TTC549 (cell line): Measurements from ENCODE around the gene ACBD4.

Source experiments
- FAIRE-seq: peaks from 2 replicates; lab custom pipeline; 2012; peaks lifted over from hg19 to GRCh38; lab: Jason Lieb, UNC

Gene ACBD4

GRCh38 chr17:45104497-45104896 lies 31.0 kb upstream of the ACBD4 start:
- no peak for FAIRE-seq

DNA sequence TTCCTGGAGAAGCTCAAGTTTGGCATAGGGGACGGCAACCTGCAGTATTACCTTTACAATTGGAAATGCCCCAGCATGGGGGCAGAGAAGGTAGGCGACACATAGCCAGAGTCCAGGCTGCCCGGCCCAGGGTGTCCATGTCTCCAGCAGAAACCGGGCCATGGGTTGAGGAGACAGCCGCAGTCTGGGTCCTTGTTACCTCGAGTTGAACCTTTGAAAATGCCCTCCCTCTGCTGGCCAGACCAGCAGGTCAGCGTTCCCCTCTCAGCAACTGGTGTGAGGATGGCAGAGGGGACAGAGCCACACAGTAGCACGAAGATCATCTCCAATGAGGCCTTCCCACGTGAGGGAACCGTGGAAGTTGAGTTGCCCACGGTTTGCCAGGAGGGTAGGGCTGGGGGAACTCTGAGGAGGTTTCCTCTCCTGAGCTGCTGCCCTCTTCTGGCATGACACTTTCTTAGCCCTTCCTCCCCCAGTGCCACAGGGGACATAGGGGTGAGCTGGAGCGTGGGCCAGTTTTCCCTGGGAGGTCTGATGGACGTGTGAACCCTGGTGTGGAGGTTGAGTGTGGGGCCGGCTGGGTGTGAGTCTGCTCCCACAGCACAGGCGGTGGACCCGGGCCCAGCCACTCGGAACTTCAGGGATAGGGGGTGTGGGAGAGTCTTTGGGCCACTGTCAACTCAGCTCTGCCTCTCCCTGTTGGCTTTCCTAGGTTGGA lies 30.4 kb upstream of the ACBD4 start:
- FAIRE-seq: no peak

- FAIRE-seq: no peak
Observed at GRCh38 chr17:45106096-45106495, 29.4 kb upstream of the ACBD4 start.

GRCh38 chr17:45106582-45106981 lies 28.9 kb upstream of the ACBD4 start:
- FAIRE-seq: no peak

- FAIRE-seq: no peak
Observed at GRCh38 chr17:45107293-45108010, 28.0 kb upstream of the ACBD4 start.

DNA sequence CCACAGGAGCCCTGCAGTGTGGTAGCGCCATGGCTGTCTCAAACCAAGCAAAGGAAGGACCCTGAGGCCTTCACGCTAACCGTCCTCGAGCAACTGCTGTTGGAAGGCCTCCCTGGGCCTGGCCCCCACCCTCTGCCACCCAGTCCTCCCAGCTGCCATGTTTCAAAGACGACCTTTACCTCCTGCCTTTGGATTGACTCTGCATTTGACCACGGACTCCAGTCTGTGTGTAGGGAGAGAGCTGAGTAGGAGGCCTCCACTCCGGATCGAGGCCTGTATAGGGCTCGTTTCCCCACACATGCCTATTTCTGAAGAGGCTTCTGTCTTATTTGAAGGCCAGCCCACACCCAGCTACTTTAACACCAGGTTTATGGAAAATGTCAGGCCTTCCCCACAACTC lies 27.4 kb upstream of the ACBD4 start:
- no peak for FAIRE-seq

DNA sequence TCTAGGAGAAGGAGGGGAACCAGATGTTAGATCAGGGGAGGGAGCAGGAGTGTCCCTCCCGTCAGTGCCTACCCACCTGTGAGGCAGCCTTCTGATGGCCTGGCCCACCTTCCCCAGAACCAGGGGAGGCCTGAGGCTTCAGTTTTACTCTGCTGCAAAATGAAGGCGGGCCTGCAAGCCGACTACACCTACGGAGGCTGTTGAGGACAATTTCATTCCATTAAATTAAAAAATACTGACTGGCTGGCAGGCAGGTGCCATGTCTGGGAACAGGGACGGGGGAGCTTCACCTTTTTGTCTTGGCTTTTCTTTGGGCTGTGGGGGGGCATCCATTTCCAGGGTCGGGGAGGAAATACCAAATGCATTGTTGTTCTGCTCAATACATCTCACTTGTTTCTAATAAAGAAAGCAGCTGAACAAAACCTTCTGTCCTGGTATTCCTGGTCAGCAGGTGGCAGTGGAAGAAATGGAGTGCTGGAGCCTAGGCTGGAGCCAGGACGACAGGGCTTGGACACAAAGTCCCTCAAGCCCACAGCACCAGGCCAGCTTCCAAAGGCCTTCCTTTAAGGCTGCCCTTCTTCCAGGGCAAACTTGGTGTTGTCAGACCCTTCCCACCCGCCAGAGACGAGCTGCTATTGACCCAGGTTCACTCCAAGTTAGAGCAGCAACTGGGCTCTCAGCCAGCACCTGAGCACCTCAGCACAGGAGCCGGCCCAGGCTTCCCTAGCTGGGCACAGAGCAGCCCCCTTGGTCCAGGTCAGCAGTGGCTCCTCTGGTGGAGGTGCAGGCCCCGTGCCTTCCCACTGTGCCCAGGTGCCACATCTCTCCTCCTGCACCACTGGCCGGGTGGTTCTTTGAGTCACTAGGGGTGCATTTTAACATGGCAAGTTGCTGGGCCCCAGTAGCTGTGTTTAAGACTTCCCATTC lies 26.6 kb upstream of the ACBD4 start:
- no peak for FAIRE-seq

GRCh38 chr17:45110676-45111611 lies 24.5 kb upstream of the ACBD4 start:
- no peak for FAIRE-seq

- FAIRE-seq: no peak
Observed at GRCh38 chr17:45111850-45112249, 23.6 kb upstream of the ACBD4 start.

- FAIRE-seq: no peak
Observed at GRCh38 chr17:45112559-45113423, 22.7 kb upstream of the ACBD4 start.

DNA sequence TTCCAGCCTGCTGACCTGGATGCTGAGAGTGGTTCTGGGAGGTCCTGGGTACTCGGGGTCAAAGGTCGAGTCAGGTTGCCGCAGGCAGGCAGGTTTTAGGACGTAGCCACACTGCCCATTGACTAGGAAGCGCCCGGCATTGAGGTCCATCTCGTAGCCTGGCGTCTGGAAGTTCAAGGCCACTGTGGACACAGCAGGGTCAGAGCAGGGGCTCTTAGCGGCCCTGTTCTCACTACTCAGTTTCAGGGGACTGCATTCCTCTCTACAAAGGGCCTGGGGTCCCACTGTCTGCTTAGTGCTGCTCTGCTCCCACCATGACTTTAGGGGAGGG lies 22.1 kb upstream of the ACBD4 start:
- FAIRE-seq: no peak

- no peak for FAIRE-seq
Observed at GRCh38 chr17:45114117-45114932, 21.2 kb upstream of the ACBD4 start.

- no peak for FAIRE-seq
Observed at GRCh38 chr17:45115015-45115625, 20.4 kb upstream of the ACBD4 start.

DNA sequence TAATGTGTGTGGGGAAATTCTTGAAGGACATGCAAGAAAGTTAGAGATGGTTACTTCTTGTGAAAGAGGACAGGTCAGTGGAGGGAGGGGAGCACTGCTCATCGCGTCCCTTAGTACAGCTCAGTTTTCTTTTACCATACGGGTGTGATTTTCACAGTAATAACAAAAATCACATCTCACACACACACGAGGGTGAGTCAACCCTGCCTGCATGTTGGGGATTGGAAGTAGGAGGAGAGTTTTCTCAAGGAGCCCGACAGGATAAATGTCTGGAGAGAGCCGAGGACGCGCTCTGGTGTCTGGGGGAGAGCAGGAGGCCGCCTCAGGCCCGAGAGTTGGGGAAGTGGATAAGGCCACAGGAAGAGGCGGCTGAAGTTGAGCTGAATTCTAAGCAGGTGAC lies 19.6 kb upstream of the ACBD4 start:
- FAIRE-seq: no peak

DNA sequence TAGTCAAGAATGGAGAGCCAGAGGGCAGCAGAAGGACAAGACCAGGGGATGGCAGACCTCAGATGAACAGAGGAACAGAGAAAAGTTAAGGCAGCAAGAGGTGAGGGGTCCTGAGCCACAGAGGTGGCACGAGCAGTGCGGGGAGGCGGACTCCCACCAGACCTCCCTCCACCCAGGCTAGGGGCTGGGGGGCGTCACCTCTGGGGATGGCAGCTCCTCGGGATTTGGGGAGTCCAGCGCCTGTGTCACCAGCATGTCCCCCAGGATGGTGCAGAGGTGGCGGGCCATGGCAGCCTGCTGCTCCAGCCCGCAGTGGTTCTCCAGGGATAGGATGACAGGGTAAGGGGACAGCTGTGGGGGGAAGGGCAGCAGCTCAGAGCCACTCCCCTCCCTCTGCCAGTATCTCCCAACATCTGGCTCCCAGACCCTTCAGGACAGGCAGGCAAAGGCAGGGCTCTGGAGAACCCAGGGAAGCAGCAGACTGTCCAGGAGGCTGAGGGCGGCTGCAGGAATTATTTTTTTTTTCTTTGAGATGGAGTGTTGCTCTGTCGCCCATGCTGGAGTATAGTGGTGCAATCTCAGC lies 19.0 kb upstream of the ACBD4 start:
- FAIRE-seq: no peak

- no peak for FAIRE-seq
Observed at GRCh38 chr17:45117334-45117733, 18.2 kb upstream of the ACBD4 start.

DNA sequence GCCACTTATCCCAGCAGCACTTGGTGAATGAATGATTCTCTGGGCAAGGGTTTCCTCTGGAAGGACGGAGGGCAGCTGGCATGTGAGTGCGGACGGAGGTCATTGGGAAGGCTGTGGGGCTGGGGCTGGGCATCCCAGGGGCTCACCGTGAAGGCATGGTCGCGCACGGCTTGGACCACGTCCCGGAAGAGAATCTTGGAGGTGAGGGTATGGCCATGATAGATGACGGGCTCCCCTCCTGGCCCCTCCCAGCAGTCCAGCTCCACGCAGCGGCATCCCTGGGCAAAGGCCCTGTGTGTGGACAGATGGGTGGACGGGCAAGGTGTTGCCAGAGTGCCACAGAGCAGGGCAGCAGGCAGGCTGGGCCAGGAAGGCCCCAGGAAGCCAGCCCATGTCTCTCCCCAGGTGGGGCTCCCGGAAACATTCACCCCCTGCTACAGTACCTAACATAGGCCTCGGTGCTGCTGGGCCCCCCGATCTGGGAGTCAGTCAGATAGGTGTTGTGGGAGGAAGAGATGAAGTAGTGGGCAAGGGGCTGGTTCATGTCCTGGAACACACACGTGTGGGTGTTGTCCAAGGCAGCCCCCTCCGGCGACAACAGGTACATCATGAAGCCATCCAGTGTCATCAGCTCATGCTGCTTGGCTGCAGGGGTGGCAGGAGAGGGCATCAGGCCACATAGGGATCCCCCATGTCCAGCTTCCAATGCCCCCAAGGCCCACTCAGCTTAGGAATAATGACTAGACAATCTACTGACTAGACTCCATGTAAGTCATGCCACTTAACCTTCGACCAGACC lies 17.4 kb upstream of the ACBD4 start:
- no peak for FAIRE-seq

DNA sequence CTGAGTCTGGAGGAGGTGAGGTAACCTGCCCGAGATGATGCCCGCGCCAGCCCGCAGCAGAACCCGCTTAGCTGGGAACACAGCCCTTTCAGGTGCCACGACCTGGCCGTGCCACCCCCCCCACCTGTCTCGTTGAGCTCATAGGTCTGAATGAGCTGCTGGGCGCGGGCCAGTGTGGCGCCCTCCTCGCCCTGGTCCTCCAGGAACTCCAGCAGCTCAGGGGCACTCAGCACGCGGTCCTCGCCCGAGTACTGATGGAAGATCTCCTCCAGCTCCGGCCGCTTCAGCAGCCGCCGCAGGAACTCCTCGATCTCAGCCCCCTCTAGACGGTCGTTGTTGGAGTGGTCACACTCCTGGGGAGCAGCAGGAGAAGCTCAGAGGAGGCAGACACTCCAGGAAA lies 16.8 kb upstream of the ACBD4 start:
- no peak for FAIRE-seq
